NK-92 treated with Interleukin-12 subunit alpha and Interleukin-12 subunit beta, amount 100 ng/mL, for 24 hours (cell line): ENCODE results near the gene FAM83C.

Experiments used
- DNase-seq: peaks from one replicate; lab custom pipeline; 2025; lab: John Stamatoyannopoulos, UW

FAM83C gene

GRCh38 chr20:35291654-35292503 lies at the start of gene FAM83C:
TSS of gene FAM83C (minus strand) at chr20:35292425. CDS start at chr20:35292304, 121 bp downstream.
- no peak for DNase-seq

- DNase-seq = no peak
These were observed 49.3 kb upstream of the FAM83C start for GRCh38 chr20:35341366-35342028.

- no peak for DNase-seq
These were observed 48.2 kb upstream of the FAM83C start for GRCh38 chr20:35340436-35340835.

GRCh38 chr20:35339636-35340035 lies 47.4 kb upstream of the FAM83C start:
- no peak for DNase-seq

GRCh38 chr20:35339007-35339406 lies 46.8 kb upstream of the FAM83C start:
- no peak for DNase-seq

- DNase-seq = no peak
These were observed 42.3 kb upstream of the FAM83C start for GRCh38 chr20:35334311-35335101.

- no peak for DNase-seq
These were observed 41.4 kb upstream of the FAM83C start for GRCh38 chr20:35333606-35334005.

- DNase-seq = no peak
These were observed 40.4 kb upstream of the FAM83C start for GRCh38 chr20:35332540-35333200.

GRCh38 chr20:35329435-35330139 lies 37.4 kb upstream of the FAM83C start:
- peak; percentile 35 for DNase-seq

GRCh38 chr20:35328689-35329088 lies 36.5 kb upstream of the FAM83C start:
- DNase-seq = no peak

GRCh38 chr20:35328095-35328685 lies 36.0 kb upstream of the FAM83C start:
- DNase-seq = no peak

GRCh38 chr20:35327074-35327976 lies 35.1 kb upstream of the FAM83C start:
- DNase-seq = no peak

- no peak for DNase-seq
These were observed 34.5 kb upstream of the FAM83C start for GRCh38 chr20:35326740-35327073.

- no peak for DNase-seq
These were observed 34.0 kb upstream of the FAM83C start for GRCh38 chr20:35326021-35326739.

- DNase-seq = no peak
These were observed 33.2 kb upstream of the FAM83C start for GRCh38 chr20:35325401-35325800.

GRCh38 chr20:35320396-35321126 lies 28.3 kb upstream of the FAM83C start:
- DNase-seq = no peak

GRCh38 chr20:35319871-35320197 lies 27.6 kb upstream of the FAM83C start:
- no peak for DNase-seq

GRCh38 chr20:35319192-35319870 lies 27.1 kb upstream of the FAM83C start:
- no peak for DNase-seq
